OCI-M2 (cell line): ENCODE results near the gene RPRML.
"Not testable (repeated sequence)": the region's sequence is repeated elsewhere in the genome, so short reads cannot be mapped to it uniquely, and the experiment has no call there.

Source experiments
- DNase-seq: peaks from one replicate; lab custom pipeline; 2025; ENCODE audit not compliant: unreplicated experiment; lab: John Stamatoyannopoulos, UW

Gene RPRML

DNA sequence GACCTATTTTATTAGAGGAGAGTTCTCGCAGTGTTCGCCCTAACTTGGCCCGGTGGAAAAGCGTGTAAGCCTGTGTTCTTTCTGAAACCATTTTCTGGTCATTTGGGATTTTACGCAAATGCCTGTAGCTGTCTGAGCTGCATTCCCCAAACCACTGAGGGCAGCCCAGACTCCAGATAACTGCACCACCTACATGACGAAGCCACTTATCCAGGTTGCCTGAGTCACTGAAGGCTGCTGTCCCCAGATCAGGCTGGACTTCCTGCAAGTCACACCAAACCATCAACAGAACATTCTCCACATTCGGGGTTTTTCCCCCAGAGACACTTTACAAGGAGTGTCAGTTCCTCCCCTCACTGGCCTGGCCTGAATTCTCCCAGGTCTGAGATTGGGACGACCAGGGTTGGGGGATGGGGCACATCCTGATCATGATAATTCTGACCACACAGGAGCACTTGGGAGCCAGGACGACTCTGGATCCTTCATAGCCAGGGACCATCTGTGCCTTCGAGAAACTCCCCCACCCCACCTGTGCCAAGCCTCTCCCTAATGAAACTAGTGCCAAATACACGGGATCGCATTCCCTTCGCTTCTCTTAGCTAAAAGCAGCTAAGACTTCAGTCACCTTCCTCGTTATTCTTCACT, 2.3 kb downstream of the RPRML start:
- DNase-seq, result no peak

DNA sequence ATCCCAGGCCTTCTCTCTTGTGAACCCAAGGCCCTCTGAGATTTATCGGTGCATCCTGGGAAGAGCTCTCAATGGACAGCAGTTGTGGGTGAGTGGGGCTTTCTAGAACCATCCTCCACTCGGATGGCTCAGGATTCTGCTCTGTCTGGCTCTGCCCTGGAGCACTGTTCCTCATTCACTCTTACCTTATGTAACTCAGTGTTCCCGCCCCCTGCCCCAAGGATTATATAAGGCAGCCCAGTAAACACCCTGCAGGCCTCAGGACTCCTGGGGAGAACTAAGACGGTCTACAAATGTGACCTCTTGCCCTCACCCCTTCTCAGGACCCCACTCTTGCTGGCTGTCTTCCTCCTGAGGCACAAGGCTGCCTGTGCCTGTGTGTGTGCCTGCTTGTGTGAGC, 3.8 kb downstream of the RPRML start:
- DNase-seq, result no peak

DNA sequence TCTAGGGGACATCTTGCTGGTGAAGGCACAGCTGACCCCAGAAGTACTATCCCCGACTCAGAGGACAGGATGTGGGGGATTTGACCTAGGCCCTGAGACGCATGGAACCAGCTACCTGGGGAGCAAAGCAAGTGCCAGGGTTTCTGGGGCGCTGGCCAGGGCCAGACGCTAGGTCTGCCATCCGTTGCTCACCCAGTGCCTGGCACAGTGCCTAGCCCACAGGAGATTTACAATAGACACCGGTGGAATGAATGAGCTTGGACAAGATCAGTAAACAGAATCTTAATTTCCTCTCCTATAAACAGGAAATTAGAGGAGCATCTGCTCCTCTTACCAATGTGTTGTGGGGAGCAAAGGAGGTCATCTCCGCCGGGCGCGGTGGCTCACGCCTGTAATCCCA, 5.0 kb downstream of the RPRML start:
- DNase-seq, result no peak

DNA sequence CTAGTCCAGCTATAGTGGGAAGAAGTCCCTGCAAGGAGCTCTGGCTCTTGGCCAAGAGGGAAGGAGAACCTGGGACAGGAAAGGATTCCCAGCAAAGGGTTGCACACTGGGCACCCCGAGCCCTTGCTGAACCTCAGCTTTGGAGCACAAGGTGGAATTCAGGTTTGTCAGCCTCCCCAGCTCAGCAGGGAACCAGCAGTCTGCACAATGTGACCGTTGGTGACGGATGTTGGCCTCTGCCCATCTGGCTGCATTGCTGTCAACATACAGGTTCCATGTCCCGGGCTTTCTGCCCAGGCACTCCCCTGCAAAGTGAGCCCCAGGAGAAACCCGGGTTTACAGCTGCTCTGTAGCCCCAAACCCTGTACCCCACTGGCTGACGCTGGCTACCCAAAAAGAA, 6.7 kb downstream of the RPRML start:
- DNase-seq, result no peak

DNA sequence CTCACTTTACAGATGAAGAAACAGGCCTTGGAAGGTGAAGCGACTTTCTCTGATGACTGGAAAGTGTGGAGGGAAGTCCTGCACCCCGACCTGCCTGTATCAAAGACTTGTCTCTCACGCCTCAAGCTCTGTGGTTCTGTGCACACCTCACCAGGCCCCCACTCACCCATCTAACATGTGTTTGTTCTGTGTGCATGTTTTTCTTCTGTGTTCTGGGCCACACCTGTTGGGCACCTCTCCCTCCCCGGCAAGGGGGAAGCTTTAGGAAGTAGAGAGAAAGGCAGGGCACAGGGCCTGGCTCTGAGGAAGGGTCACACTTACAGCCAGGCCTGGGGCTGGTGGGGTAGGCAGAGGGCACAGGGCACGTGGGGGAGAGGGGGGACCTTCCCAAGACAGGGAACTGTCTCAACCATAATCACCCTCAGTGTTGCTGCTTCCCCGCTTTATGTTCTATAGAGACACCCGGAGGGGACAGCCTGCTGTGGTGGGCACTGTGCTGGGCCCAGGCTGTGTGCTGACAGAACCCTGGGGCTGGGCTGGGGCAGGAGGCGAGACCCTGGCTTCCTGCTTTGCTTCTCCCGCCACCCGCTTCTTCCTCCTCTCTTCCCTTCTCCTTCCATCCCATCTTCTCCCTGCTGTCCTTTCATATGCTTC, 7.3 kb downstream of the RPRML start:
- DNase-seq, result no peak

DNA sequence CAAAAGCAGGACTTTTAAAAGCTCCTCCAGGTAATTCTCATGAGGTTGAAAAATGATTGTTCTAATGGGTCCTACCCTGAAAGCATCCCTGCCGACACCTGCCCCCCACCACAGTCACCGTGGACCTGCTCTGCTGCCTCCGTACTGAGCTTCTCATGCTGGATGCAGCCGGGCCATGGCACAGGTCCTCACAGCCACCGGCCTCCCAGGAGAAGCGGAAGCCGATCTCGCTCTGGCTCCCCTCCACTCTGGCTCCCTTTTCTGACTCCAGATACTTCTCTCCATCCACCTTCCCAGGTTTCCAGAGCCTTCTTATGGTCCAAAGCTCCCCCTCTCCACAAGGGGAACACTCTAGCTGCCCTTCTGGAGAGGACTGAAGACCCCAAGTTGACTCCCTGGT, 10.2 kb downstream of the RPRML start:
- no peak for DNase-seq

DNA sequence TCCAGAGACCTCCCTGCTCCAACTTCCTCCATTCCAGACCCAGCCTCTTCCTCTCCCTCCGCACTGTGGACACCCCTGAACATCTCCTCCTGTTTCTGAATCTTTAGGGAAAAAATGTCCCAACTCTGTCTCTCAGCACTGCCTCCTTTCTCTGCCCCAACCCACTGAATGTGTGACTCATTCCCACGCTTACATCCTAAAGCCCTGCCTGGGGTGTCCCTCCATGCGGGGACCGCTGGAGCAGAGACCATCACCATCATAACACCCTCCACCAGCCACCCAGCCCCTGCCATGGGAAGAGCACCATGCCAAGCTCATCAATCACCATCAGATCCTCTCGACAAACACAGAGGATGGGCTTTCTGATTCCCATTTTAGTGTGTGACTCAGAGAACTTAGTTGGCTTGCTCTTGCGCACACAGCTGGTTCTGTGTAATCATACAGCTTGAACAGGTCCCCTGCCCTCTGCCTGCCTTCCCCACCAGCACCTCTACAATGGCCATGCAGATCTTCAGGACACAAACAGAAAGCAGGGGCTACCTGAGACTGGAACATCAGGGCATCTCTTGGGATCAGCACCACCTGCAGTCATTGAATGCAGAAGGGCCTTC, 10.7 kb downstream of the RPRML start:
- no peak for DNase-seq

DNA sequence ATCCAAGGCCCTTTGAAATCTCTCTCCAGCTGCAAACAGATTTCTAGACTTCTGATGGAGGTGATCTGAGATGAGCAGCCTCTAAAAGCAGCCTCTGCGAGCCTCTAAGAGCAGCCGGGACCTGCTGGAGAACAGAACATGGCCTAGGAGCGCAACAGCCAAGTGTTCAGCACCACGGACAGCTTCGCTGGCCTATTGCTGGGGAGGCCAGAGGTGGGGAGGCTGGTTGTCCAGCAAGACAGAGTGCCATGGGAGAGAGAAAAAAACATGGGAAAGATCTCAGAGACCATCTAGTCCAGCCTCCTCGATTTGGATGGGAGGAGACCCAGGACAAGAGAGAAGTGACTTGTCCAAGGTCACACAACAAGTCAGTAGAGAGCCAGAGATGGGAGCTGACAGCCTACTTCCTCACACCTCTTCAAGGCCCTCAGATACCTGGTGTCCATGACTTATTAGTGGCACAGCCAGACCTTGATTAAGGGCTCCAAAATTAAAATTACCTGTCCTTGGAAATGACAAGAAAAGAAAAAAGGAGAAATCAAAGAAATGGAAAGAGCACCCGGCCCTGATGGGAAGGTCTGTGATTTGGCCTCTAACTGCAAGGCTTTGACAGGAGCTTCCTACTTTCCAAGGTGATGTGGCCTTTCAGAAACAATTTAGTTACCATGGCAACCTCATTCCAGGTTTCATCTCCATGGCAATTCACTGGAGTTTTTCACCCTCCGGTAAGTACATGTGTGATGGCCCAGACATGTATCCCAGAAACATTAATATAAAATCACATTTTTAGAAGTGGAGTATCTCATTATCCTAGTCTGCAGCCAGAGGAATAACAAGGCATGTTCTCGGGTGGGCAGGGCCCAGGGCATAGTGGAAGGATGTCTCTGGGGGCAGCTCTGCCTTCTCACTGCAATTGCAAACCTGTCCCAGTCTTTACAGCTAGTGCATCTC, 14.5 kb downstream of the RPRML start:
- no peak for DNase-seq

DNA sequence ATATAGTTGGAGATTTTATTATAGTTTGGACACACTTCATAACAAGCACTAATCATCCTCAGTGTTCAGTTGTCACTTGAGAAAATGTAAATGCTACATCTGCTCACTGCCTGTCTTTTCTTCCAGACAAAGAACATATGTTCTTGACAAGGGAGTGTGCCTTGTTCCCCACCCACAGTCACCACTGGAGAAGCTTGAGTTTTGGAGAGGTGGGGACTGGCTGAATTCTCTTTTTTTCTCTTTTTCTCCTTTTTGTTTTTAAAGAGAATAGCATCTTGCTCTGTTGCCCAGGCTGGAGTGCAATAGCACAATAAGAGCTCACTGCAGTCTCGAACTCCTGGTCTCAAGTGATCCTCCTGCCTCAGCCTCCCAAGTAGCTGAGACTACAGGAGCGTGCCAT, 15.5 kb downstream of the RPRML start:
- no peak for DNase-seq

DNA sequence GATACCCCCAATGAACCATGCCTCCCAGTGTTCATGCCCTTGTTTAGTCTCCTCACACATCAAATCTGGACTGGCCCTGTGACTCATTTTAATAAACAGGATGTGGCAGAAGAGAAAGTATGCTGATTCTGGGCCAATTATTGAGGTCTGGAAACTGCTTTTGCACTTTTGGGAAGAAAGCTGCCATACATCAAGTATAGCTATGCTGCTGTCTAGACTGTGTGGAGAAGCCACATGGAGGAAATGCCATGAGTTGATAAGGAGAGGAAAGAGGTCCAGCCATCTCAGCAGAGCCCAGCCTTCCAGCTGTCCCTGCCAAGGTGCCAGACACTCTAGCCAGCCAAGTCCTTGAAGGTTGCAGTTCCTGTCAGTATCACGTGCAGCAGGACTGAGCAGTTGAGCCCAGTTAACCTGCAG, 16.7 kb downstream of the RPRML start:
- no peak for DNase-seq

DNA sequence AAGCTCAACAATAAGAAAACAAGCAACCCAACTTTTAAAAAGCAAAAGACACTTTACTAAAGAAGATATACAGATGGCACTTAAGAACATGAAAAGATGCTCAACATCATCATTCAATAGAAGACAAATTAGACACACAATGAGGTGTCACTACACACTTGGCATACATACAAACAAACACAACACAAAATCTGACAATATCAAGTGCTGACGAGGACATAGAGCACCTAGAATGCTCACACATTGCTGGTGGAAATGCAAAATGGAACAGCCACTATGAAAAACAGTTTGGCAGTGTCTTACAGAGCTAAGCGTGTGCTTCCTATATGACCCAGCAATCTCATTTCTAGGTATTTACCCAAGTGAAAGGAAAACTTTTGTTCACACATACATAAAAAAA, 18.9 kb downstream of the RPRML start:
- no peak for DNase-seq

DNA sequence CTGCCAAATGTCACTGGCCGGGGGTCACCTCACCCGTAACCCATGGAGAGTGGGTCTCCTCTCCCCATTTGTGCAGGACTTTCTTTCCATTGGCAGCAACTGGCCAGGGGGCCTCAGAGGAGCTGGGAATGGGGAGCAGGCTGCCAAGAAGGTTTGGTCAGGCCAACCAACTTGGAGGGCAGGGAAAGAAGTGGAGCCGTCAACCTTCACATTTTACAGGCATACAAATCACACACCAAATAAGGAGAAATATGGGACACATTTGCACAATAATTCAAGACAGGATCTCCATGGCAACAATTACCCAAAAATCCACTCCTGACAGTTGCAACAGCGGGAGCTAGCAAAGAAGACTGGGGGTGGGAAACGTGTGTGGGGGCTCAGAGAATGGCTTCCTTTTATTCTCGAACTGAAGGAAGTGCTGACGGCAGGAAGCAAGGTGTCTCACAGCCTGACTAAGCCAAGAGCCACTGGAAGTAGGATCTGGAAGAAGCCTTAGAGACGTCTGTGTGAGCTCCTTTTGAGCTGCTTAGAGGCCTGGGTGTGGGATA, 20.9 kb downstream of the RPRML start:
- no peak for DNase-seq

DNA sequence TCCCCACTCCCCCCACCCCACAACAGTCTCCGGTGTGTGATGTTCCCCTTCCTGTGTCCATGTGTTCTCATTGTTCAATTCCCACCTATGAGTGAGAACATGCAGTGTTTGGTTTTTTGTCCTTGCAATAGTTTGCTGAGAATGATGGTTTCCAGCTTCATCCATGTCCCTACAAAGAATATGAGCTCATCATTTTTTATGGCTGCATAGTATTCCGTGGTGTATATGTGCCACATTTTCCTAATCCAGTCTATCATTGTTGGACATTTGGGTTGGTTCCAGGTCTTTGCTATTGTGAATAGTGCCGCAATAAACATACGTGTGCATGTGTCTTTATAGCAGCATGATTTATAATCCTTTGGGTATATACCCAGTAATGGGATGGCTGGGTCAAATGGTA, 25.9 kb downstream of the RPRML start:
- DNase-seq, result not testable (repeated sequence)

DNA sequence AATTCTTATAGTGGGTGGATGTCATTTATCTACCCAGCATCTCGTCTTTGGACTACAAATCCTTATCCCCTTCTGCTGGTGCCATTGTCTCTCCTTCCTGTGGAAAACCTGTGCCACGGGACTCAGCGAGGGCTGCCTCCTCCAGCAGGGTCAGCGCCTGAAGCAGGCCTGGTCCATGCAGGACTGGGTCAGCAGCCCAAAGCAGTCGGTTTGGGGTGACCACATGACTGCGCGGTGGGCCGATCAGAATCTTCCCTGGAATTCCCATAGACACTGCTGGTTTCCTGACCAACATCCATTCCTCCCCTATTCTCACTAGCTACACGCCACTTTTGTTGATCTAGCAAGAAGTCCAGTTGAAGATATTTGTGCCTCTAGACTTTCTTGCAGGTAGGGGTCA, 26.9 kb downstream of the RPRML start:
- DNase-seq, result no peak

DNA sequence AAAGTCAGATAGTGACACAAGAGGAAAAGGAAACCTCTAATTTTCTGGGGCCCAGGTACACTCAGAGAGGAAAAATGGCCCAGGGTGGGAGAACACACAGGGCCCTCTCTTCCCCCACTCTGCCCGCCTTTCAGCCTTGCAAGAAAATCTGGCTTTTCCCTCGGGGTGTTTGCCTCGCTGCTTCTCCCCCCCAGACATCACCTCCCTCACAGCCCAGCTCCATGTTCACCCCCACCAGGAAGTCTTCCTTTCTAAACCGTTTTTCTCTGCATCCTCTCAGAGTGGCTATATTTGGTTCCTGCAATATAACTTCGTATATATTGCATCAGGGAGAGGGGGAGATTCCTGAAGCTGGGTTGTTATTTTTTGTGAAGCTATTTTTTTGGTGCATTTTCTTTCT, 27.3 kb downstream of the RPRML start:
- DNase-seq, result no peak

DNA sequence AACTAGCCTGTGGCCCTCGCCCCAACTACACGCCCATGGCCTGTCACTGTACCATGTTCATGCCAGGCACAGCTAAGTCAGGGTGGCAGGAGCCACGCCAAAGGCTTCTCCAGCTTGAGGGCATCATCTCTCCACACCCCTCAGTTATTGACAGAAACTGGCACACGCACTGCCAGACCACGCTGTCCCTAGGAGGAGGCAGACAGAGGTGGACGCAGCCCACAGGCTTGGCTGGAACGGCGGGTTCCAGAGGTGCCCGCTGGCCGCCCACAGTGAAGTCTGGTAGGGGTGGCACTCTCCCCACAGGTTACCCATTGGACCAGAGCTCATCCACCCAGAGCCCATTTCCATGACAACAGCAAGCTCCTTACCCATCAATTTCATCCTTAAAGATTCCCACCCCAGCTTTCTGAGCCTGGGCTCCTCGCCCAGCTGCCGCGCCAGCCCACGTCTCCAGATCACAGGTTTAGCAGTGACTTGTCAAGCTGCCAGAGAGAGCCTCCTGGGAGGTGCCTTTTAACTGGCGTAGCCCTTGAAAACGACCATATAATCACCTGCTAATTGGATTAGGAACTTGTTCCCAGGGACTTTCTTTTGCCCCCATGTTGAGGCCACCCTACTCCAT, 27.9 kb downstream of the RPRML start:
- DNase-seq, result no peak

DNA sequence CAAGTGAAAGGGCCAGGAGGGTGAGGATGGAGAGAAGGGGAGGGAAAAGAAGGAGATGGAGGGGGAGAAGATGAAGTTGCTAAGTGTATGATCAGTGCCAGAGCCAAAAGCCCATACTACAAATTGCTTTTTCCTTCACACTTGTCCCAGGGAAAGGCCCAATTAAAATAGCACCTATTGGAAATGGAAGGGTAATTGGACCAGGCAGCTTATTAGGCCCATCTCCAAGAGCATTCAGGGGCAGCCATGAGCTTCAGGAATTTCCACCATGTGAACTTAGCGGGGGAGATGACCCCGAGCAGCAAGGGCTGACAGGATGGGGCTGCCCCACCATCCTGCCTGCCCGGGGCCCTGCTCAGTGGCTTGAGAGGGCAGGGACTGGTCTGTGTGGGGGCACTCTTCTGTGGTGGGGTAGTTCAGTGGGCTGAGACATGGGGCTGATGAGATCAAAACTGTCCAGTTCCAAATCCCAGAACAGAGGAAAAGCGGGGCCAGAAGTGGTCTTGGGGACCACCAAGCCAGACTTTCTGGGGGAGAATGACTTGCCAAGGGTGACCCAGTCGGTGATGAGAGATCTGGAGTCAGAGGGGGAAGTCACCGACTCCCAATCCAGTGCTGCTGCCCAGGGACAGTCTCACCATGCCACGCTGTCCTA, 28.6 kb downstream of the RPRML start:
- no peak for DNase-seq

DNA sequence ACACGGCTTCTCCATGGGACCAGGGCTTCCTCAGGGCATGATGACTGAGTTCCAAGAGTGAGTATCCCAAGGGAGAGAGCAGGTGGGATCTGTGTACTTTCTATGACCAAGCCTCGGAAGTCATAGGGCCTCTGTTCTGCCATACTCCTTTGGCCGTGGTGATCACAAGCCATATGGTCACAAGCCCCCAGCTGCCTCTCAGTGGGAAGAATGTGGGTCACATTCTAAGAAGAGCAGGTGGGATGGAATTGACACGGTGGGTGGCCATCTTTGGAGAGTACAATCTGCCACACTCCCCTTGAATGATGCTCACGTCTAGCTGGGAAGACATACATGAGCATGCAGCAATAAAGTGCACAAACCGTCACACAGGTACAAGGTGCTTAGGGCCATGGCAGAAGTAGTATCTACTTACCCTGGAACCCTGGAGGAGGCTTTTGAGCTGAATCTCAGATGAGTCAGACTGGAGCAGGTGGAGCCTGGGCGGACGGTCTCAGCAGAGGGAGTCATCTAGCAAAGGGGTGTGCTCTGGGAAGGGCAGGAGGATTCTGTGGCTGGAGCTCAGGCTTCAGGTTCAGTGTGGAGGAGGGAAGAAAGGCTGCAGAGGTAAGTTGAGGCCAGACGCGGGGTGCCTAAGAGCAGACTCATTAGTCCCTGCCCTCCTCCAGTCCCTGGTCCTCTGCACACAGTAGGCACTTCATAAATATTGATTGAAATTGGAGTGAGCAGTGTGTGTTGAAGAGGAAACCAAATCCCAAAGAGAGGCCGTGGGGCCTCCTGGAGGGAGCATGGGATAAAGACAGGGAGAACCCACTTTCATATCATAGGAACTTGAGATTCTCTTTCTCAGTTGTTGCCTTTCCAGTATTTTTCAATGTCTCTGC, 29.5 kb downstream of the RPRML start:
- DNase-seq, result no peak

DNA sequence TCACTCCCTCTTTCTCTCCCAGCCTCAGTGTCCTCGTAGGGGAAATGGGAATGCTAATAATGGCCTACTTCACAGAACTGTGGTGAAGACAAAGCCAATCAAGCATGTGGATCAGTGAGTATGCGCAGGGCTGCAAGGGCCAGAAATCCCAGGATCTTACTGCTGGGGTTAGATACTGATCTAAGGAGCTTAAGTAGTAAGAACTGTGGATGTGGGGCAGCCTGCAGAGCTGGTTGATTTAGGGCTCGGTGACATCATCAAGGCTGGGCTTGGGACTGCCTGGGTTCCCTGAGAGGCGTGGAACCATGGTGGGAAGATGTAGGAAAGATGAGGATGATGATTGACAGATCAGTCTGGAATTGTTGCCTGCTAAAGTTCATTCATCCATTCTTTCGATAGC, 30.5 kb downstream of the RPRML start:
- no peak for DNase-seq
